Liver (tissue), 2 donors: ENCODE measurements around the gene PNMA8C.

ENCODE experiments used
- FOXA1 ChIP-seq: IDR thresholded peaks from 2 replicates; pipeline ENCODE4 v1.6.1; 2016; ENCODE audit warnings: antibody characterized with exemption
- TF ChIP-seq, protein P1 (sequence below): fragments of 150-350 bp; IDR thresholded peaks from 2 replicates; pipeline ENCODE4 v1.5.1; 2017; ENCODE audit warnings: improper control_type of control experiment, low read depth, low read length; ENCODE audit not compliant: missing input control
- TF ChIP-seq, protein P2 (sequence below): IDR thresholded peaks from 2 replicates; pipeline ENCODE4 v1.6.1; 2016; ENCODE audit warnings: antibody characterized with exemption
- donor health status: healthy.

GRCh38 chr19:46411925-46412649, 16.6 kb downstream of the PNMA8C start:
- TF ChIP-seq, protein P1, sequence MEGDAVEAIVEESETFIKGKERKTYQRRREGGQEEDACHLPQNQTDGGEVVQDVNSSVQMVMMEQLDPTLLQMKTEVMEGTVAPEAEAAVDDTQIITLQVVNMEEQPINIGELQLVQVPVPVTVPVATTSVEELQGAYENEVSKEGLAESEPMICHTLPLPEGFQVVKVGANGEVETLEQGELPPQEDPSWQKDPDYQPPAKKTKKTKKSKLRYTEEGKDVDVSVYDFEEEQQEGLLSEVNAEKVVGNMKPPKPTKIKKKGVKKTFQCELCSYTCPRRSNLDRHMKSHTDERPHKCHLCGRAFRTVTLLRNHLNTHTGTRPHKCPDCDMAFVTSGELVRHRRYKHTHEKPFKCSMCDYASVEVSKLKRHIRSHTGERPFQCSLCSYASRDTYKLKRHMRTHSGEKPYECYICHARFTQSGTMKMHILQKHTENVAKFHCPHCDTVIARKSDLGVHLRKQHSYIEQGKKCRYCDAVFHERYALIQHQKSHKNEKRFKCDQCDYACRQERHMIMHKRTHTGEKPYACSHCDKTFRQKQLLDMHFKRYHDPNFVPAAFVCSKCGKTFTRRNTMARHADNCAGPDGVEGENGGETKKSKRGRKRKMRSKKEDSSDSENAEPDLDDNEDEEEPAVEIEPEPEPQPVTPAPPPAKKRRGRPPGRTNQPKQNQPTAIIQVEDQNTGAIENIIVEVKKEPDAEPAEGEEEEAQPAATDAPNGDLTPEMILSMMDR = no peak
- TF ChIP-seq, protein P2, sequence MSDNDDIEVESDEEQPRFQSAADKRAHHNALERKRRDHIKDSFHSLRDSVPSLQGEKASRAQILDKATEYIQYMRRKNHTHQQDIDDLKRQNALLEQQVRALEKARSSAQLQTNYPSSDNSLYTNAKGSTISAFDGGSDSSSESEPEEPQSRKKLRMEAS = no peak
- TF ChIP-seq FOXA1 = no peak
